GM21390 (cell line): ENCODE data around the gene SLC37A1.

Source experiments
- ATAC-seq: cut with Tn5 transposase; IDR thresholded peaks from one replicate; pipeline ENCODE4 v1.9.1; 2021; ENCODE audit not compliant: unreplicated experiment

Gene SLC37A1

DNA sequence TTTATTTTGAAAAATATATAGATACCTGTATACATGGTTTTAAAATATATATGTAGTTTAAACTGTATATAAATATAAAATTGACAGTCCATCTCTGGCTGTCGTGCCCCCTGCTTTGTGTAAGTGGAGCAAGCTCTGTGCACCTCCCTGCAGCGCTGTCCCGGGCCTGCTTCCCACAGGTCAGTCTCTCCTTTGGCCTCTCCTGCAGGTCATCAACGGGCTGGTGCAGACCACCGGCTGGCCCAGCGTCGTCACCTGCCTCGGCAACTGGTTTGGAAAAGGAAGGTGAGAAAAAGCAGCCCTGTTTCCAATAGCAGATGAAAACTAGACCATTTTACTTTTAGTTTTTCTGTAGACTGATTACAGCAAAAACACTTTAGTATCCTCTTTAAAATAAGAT lies 28.5 kb downstream of the SLC37A1 start:
- no peak for ATAC-seq

DNA sequence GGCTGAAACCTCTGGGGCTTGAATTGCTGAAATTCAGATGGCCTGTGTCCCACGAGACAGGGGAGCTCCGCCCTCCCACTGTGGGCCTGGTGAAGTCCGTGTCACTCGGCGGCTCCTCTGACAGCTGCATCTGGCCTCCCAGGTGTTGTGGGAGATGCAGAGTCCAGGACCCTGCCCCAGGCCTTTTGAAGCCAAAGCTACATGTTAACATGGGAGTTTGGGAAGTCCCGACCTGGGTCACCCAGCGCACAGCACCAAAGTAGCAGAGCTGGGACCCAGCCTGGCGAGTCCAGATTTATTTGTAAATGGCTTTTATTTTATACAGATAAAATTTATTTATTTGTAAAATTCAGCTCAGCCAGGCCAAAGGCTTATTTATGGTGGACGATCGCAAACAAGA lies 28.9 kb downstream of the SLC37A1 start:
- ATAC-seq = no peak

DNA sequence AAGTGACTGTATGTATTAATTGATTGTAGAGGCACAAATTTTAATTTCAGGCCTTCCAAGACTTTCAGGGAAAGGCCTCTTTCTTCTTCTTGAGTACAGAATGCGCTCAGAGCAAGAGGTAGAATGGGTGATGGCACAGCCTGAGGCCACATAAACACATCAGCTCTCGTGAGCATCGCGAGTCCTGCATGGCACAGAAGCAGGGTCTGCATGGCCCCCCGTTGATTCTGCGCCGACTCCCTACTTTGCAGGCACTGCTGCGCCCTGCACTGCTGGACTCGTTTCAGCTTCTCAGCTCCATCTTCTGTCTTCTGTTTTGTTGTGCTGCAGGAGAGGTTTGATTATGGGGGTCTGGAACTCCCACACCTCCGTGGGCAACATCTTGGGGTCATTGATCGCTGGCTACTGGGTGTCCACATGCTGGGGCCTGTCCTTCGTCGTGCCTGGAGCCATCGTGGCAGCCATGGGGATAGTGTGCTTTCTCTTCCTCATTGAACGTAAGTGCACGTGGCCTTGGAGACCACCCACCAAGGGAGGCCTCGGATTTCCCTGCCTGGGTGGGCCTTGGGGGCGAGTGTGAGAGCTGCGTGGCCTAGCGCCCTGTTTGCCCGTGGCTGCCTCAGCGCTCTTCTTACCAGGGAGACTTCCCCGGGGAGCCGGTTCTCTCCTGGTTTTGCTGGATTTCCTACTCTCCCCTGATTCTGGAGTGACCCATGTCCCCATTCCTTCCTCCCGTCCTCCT lies 29.6 kb downstream of the SLC37A1 start:
- ATAC-seq = no peak

GRCh38 chr21:42544544-42544943 lies 30.9 kb downstream of the SLC37A1 start:
- ATAC-seq = no peak

DNA sequence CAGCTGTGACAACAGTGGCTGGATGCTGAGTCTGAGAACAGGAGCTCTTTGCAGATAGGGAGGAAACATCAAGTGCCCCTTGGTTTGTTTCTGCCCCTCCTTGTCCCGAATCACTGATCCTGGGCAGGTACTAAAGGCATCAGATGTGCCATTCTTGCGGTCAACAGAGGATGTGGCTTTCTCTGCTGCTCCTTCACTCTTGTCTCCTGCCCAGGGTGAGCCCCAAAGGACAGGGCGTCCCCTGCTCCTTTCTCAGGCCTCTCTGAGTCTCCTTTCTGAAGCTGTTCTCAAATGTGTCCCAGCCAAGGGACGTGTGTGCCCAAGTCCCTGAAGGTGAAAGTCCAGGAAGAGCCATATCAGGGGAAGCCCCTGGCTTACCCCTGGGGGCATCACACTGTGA lies 31.7 kb downstream of the SLC37A1 start:
- ATAC-seq = no peak

- no peak for ATAC-seq
Observed at GRCh38 chr21:42545745-42546144, 32.1 kb downstream of the SLC37A1 start.

- no peak for ATAC-seq
Observed at GRCh38 chr21:42546433-42546832, 32.8 kb downstream of the SLC37A1 start.

- no peak for ATAC-seq
Observed at GRCh38 chr21:42547001-42547905, 33.6 kb downstream of the SLC37A1 start.

DNA sequence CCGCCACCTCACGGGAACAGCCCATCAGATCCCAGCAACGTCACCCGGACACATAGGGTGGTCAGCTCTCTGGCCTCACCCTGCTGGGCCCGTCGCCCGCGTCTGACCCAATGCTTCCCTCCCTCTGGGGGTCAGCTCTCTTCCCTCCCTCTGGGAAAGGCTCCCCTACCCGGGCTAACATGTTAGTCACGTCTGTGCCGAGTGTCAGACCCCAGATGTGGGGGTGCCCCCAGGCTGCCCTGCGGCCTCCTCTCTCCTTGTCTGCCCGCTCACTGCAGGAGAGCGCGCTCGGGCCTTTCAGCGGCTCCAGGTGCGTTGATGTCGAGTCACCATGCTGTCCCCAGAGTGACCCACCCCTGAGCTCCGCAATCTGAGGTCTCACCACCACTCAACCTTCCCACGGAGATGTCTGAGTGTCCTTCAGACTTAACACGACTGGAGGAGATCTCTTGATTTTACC lies 34.3 kb downstream of the SLC37A1 start:
- no peak for ATAC-seq

- no peak for ATAC-seq
Observed at GRCh38 chr21:42548687-42549406, 35.2 kb downstream of the SLC37A1 start.

GRCh38 chr21:42550817-42551216 lies 37.2 kb downstream of the SLC37A1 start:
- ATAC-seq = no peak

DNA sequence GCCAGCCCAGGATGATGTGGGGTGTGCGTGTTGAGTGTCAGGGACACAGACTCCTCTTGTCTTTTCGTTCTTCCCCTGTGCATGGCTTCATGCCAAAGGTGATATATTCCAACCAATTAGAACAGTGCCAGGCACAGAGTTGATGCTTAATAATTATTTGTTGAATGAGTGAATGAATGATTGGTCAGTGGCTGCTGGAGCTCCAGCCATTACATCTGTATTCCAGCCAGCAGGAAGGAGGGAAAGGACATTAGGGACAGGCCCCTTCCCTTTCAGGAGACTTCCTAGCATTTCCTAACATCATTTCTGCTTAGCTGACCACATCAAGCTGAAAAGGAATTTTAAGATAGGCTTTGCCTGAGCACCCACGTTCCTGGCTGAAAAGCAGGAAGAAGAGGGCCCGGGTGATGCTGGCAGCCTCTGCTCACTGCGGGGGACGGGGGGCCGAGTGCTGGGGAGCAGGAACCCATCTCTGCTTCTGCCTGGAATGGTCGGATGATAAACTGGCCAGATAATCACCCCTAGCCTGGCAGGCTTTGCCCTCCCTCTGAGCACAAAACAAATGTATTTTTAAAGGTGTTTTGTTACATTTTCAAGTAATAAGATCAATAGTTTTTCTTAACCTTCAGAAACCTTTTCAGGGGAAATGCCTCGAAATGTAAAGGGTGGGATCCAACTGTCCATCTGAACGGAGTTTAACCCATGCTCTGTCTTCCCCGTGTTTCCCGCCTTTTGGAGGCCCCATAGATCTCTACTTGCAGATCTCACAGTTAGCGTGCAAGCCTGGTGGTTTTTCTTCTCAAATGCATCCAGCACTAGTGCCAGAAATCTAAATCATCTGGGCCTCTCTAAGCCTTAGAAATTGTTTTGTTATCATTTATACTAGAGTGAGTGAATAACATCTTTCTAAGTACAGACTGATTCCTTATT lies 39.0 kb downstream of the SLC37A1 start:
- ATAC-seq = no peak

DNA sequence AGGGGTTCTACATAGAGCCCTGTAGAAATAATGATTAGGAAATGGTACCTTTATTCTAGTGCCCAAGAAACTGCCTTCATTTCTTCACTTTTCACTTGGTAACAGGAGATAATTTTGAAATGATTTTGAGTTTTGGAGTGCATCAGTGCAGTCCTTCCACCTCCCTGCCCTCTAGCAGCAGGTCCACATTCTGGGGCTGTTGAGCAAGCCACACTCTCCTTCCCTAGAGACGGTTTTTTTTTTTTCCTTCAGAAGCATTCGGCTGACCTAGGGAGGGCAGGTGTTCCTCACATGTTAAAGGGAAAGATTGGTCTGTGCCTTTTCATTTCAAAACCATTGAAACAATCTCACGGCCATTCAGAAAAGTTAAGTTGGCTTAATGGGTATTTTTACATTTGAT lies 39.8 kb downstream of the SLC37A1 start:
- no peak for ATAC-seq

- ATAC-seq = no peak
Observed at GRCh38 chr21:42554251-42554961, 40.8 kb downstream of the SLC37A1 start.

DNA sequence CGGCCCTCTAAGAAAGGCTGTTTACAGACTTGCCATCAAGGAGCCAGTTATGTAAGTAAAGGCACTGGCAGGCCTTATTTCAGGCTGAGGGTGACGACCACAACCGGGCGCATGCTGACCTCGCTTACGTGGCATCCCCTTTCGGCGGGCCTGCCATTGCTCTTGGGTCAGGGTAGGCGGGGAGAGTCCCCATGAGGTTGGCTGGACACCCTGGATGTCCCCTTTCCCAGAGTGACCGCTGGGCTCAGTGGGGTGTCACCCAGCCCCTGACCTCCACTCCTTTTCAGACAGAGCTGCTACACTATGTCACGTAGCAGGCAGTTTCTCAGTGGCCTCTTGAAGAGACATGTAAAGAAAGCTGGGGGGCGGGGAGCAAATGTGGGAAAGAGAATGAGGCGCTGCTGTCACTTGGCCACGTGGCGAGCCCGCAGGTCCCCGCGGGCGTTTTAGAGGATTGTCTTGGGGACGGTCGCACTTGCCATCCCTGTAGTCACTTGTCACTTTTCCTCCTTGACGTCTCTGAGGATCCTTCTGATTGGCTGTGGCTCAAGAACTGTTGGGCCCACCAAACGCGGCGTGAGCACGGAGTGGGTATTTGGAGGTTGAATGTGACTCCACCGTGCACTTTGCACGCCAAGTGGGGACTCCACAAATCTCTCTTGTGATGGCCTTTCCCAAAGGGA lies 42.2 kb downstream of the SLC37A1 start:
- ATAC-seq = no peak

- ATAC-seq = no peak
Observed at GRCh38 chr21:42556476-42556875, 42.8 kb downstream of the SLC37A1 start.

- no peak for ATAC-seq
Observed at GRCh38 chr21:42556960-42557359, 43.3 kb downstream of the SLC37A1 start.

GRCh38 chr21:42557420-42557819 lies 43.8 kb downstream of the SLC37A1 start:
- no peak for ATAC-seq

GRCh38 chr21:42558368-42558767 lies 44.7 kb downstream of the SLC37A1 start:
- ATAC-seq = no peak
